Fibroblast of lung (primary cell): Measurements from ENCODE around the gene DNAJC27. TPM values are rescaled to one million over a fixed set of nuclear protein-coding genes. Genes with fewer than 3 reads are reported as not detected.
"Not testable (repeated sequence)": the region's sequence is repeated elsewhere in the genome, so short reads cannot be mapped to it uniquely, and the experiment has no call there.

Experiments
- DNase-seq, 2 donors: peaks; one replicate each; pipeline versions ENCODE4 v3.0.0 to v3.0.0-alpha.2; 2010; ENCODE audit warnings: low read depth in 2 of 2
- H2AFZ ChIP-seq: 2 replicates; pipeline ENCODE4 v1.5.1; 2012; ENCODE audit warnings: low read length, control low read depth, inconsistent platforms
- H3K27ac ChIP-seq: 2 replicates; pipeline ENCODE4 v1.5.1; 2011; ENCODE audit warnings: low read length, control low read depth; ENCODE audit not compliant: insufficient read depth
- H3K27me3 ChIP-seq: 2 replicates; pipeline ENCODE4 v1.5.1; 2011; ENCODE audit warnings: mild to moderate bottlenecking, low read length; ENCODE audit not compliant: control insufficient read depth, insufficient read depth
- H3K36me3 ChIP-seq: 2 replicates; pipeline ENCODE4 v1.5.1; 2011; ENCODE audit warnings: low read length; ENCODE audit not compliant: control insufficient read depth, insufficient read depth
- H3K4me1 ChIP-seq: 2 replicates; pipeline ENCODE4 v1.5.1; 2011; ENCODE audit warnings: low read length; ENCODE audit not compliant: control insufficient read depth, insufficient read depth; ENCODE audit errors: extremely low read depth
- H3K4me2 ChIP-seq: 2 replicates; pipeline ENCODE4 v1.5.1; 2011; ENCODE audit warnings: low read length, control low read depth; ENCODE audit not compliant: insufficient read depth; ENCODE audit errors: extremely low read depth
- H3K4me3 ChIP-seq, 4 experiments: fragments of 200-600 bp in 1 of 4; sonication (generic) in 1 of 4; replicated peaks in 1 of 4; 2 replicates each; pipeline ENCODE4 v1.5.1; 2011 to 2016; ENCODE audit warnings: low read length in 4 of 4, low read depth in 3 of 4, mild to moderate bottlenecking in 3 of 4, control low read depth in 2 of 4, inconsistent platforms in 1 of 4, mixed read lengths in 1 of 4; ENCODE audit not compliant: insufficient read depth in 1 of 4; ENCODE audit errors: control extremely low read depth in 1 of 4
- H3K79me2 ChIP-seq: 2 replicates; pipeline ENCODE4 v1.5.1; 2012; ENCODE audit warnings: mild to moderate bottlenecking, low read length, inconsistent platforms; ENCODE audit not compliant: control insufficient read depth, insufficient read depth
- H3K9ac ChIP-seq: 2 replicates; pipeline ENCODE4 v1.5.1; 2011; ENCODE audit warnings: mild to moderate bottlenecking, low read length, control low read depth; ENCODE audit not compliant: insufficient read depth
- H3K9me3 ChIP-seq: 2 replicates; pipeline ENCODE4 v1.5.1; 2012; ENCODE audit warnings: low read depth, low read length; ENCODE audit not compliant: control insufficient read depth, insufficient read depth
- H4K20me1 ChIP-seq: 2 replicates; pipeline ENCODE4 v1.5.1; 2011; ENCODE audit warnings: low read length; ENCODE audit not compliant: control insufficient read depth, insufficient read depth; ENCODE audit errors: extremely low read depth
- EZH2 ChIP-seq: IDR thresholded peaks from 2 replicates; pipeline ENCODE4 v1.5.1; 2012; ENCODE audit warnings: low read length, control low read depth, mild to moderate bottlenecking; ENCODE audit errors: missing control alignments
- polyA minus RNA-seq: library from RNA; depleted of rRNA, polyadenylated mRNA; stranded (reverse); fragments of >200 nt; gene quantifications from 2 replicates; pipeline ENCODE4 v1.2.3, GENCODE V29; 2011; ENCODE audit warnings: low replicate concordance
- polyA plus RNA-seq, 2 donors: library from polyadenylated mRNA; depleted of rRNA in 1 of 2; stranded (reverse) in 1 of 2; unstranded in 1 of 2; fragments of >200 nt; gene quantifications; 2 replicates each; pipeline ENCODE4 v1.2.1, GENCODE V29; 2011 to 2012; ENCODE audit warnings: missing spikeins in 1 of 2
- total RNA-seq: library from RNA; depleted of rRNA; stranded (reverse); fragments of >200 nt; gene quantifications from 2 replicates; pipeline ENCODE4 v1.2.1, GENCODE V29; 2014
- TF ChIP-seq, protein P1 (sequence below), 2 donors: IDR thresholded peaks in 1 of 2; conservative IDR thresholded peaks in 1 of 2; 1 replicate in 1 of 2; 2 replicates in 1 of 2; pipeline ENCODE4 v1.5.1; 2011 to 2012; ENCODE audit warnings: low read length in 2 of 2, control low read depth in 1 of 2, inconsistent platforms in 1 of 2, low read depth in 1 of 2, mild to moderate bottlenecking in 1 of 2

Gene DNAJC27
- 5.1 and 7.3 TPM in 2 replicates for total RNA-seq
- 3.6 and 5.0 TPM in 2 replicates for polyA plus RNA-seq
- 1.6 and 1.9 TPM in 2 replicates for polyA plus RNA-seq (2012)
- 1.4 and 1.5 TPM in 2 replicates for polyA minus RNA-seq

DNA sequence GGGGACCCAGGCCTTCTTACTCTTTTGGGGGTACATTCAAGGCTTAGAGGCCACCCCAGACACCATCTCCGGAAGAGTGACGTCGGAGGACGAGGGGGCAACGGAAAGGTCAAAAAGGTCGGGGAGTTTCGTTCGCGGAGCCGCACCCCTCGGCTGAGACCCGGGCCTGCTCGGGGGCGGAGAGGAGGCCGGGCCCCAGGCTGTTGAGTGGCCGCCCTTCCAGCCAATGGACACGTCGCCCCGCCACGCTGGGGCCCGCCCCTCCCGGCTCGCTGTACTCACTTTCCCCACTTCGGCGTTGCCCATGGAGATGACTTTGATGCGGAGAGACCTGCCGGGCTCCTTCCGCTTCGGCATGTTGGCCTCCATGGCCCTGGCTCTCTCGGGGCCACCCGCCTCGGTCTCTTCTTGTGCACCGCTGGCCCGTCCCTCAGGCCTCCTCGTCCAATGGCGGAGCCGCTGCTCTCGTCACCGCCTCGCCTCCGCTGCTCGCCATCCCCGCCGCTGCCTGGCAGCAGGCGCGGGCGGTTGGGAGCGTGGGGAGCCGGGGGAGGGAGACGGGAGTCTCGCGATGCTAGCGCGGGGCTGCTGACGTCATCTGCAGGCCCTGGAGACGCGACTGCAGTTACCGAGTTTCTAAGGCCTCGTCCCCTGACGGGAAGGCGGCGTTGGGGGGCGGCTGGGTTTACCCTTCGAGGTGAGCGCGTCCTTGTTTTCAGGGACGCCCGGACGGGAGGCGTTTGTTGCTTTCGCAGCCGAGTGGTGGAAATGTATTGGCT, at the start of gene DNAJC27:
Gene DNAJC27 (minus strand): TSS at position 420 of the 779 bp plus-strand sequence. CDS start 51 bp downstream, at position 369.
- Histone ChIP-seq H3K4me3 (peak within 1 kb of the TSS; percentile 90 to 96 (median 95)), H3K79me2 (peaks cover 17% of the 10 kb centered on the region)
- peak; percentile 97 to 98 for DNase-seq

DNA sequence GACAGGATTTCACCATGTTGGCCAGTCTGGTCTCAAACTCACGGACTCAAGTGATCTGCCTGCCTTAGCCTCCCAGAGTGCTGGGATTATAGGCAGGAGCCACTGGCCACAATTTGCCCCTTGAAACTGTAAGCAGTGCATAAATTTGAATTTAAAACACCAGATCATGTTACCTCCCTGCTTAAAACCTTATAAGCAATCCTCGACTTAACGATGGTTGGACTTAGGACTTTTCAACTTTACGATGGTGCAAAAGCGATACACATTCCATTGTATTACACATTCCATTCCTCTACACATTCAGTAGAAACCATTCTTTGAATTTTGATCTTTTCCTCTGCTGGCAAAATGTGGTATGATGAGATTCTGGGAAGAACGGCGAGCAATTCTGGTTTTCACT, 46.9 kb upstream of the DNAJC27 start:
- Histone ChIP-seq H3K4me3 (no peak overlapping the region), H3K79me2 (no peaks in the 10 kb centered on the region), H3K27ac (no peak overlapping the region), H3K36me3 (no peaks in the 10 kb centered on the region), H3K4me2 (no peak overlapping the region), H3K9me3 (no peaks in the 10 kb centered on the region), H3K27me3 (peaks cover 3% of the 10 kb centered on the region), H2AFZ (no peak overlapping the region), H3K4me1 (no peaks in the 10 kb centered on the region), H4K20me1 (no peaks in the 10 kb centered on the region), H3K9ac (no peak overlapping the region)
- no peak for DNase-seq
- TF ChIP-seq, protein P1, sequence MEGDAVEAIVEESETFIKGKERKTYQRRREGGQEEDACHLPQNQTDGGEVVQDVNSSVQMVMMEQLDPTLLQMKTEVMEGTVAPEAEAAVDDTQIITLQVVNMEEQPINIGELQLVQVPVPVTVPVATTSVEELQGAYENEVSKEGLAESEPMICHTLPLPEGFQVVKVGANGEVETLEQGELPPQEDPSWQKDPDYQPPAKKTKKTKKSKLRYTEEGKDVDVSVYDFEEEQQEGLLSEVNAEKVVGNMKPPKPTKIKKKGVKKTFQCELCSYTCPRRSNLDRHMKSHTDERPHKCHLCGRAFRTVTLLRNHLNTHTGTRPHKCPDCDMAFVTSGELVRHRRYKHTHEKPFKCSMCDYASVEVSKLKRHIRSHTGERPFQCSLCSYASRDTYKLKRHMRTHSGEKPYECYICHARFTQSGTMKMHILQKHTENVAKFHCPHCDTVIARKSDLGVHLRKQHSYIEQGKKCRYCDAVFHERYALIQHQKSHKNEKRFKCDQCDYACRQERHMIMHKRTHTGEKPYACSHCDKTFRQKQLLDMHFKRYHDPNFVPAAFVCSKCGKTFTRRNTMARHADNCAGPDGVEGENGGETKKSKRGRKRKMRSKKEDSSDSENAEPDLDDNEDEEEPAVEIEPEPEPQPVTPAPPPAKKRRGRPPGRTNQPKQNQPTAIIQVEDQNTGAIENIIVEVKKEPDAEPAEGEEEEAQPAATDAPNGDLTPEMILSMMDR (conservative IDR thresholded peaks at IDR 0.05 in 1 of 2, IDR thresholded peaks at IDR 0.05 in 1 of 2; ENCODE audit: low read depth in 1 of 2, low read length in 2 of 2): no peak
- TF ChIP-seq EZH2: no peak

More for the DNA sequence above, at the start of gene DNAJC27:
- peak within 1 kb of the TSS; percentile 86 for H2AFZ ChIP-seq
- no peaks in the 10 kb centered on the region for H4K20me1 ChIP-seq
- peak within 1 kb of the TSS; percentile 100 for H3K27ac ChIP-seq
- no peak for TF ChIP-seq EZH2
- TF ChIP-seq, protein P1 (conservative IDR thresholded peaks at IDR 0.05 in 1 of 2, IDR thresholded peaks at IDR 0.05 in 1 of 2; ENCODE audit: low read depth in 1 of 2, low read length in 2 of 2): no peak
- H3K27me3 ChIP-seq: no peaks in the 10 kb centered on the region
- no peaks in the 10 kb centered on the region for H3K9me3 ChIP-seq
- H3K36me3 ChIP-seq: no peaks in the 10 kb centered on the region
- peak within 1 kb of the TSS; percentile 100 for H3K4me2 ChIP-seq
- H3K4me1 ChIP-seq: peaks cover 4% of the 10 kb centered on the region
- H3K9ac ChIP-seq: peak within 1 kb of the TSS; percentile 97

DNA sequence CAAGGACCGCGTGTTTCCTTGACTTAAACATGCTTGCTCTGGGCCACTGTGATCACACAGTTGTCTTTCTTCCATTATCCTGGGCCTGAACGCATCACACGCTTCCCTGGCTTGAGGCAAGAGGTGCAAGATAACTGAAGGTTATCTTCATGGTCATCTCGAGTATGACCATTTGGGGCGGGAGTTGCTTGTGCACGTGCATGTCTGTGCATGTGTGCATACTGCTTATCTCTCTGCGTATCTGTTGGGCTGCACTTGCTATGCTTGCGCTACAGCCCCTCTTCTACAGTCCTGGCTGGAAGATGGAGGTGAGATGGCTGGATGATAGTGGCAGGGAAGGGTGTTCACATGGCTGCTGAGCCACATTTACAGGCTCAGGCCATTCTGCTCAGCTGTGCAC, 42.9 kb upstream of the DNAJC27 start:
- Histone ChIP-seq H3K27me3 (peaks cover 3% of the 10 kb centered on the region), H3K79me2 (no peaks in the 10 kb centered on the region), H3K9ac (no peak overlapping the region), H3K4me3 (no peak overlapping the region), H3K4me2 (no peak overlapping the region), H3K9me3 (no peaks in the 10 kb centered on the region), H3K4me1 (no peaks in the 10 kb centered on the region), H4K20me1 (no peaks in the 10 kb centered on the region), H3K27ac (no peak overlapping the region), H2AFZ (no peak overlapping the region), H3K36me3 (no peaks in the 10 kb centered on the region)
- no peak for DNase-seq
- no peak for TF ChIP-seq EZH2
- TF ChIP-seq, protein P1 (conservative IDR thresholded peaks at IDR 0.05 in 1 of 2, IDR thresholded peaks at IDR 0.05 in 1 of 2; ENCODE audit: low read depth in 1 of 2, low read length in 2 of 2): no peak

GRCh38 chr2:25011342-25011741, 39.6 kb upstream of the DNAJC27 start:
- H2AFZ ChIP-seq, H4K20me1 ChIP-seq, H3K9ac ChIP-seq, H3K9me3 ChIP-seq, H3K27me3 ChIP-seq, H3K4me1 ChIP-seq, H3K4me3 ChIP-seq, H3K4me2 ChIP-seq, H3K79me2 ChIP-seq, H3K36me3 ChIP-seq, H3K27ac ChIP-seq, DNase-seq: not testable (repeated sequence)
